Measurements from ENCODE around the gene FAM227B.

Gene FAM227B

GRCh38 chr15:49286649-49287404 lies 333.8 kb downstream of the FAM227B start:
- DNase-seq, result peak; percentile 23

GRCh38 chr15:49282366-49282765 lies 338.3 kb downstream of the FAM227B start:
- no peak for DNase-seq

DNA sequence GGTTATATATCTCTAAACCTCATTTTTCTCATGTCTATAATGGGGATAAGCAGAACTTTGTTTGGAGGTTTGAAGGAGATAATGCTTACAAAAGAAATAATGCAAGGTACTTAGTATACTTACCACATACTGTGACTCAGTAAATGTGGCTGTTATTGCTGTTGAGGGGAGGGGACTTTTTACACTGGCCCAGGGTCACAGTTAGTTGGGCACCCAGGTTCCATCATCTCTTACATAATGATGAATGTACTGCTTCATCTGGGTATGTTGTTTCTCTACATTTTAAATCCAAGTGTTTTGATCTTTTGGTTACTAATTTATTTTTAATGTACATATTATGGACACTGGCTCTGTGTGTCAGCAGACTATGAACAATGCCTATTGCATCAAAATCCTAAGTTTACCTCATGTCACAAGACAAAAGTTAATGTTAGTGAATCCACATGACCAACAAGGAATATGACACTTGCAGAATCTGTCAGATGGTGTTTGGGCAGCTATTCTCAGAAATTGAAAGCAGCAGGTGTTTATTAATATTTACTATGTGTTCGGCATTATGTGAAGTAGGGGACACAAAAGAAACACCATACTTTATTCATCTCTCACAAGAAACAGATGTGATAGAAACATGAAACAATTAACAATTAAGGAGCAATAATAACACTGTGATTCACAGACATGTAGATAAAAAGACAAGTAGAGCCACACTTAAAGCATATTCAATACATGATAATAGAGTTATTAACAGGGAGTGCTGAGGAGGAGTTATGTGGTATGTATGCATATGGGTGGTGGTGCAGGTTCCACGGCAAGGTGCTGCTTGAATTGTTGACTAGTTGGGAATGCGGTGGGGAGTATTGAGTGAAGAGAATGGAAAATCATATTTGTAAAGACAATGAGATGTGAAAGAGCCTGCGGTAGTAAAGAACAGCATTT lies 340.8 kb downstream of the FAM227B start:
- DNase-seq, result no peak

DNA sequence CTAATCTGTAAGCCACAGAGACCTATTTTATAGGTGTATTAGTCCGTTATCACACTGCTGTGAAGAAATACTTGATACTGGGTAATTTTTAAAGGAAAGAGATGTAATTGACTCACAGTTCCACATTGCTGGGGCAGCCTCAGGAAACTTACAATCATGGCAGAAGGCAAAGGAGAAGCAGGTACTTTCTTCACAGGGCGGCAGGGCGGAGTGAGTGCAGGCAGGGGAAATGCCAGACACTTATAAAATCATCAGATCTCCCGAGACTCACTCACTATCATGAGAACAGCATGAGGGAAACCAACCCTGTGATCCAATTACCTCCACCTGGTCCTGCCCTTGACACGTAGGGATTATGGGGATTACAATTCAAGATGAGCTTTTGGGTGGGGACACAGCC lies 341.9 kb downstream of the FAM227B start:
- DNase-seq, result no peak
